ENCODE results near the gene MFAP5. TPM values are rescaled to one million over a fixed set of nuclear protein-coding genes. Genes with fewer than 3 reads are reported as not detected.

MFAP5 gene
- total RNA-seq, 1 experiment from 2014 or later = not detected

DNA sequence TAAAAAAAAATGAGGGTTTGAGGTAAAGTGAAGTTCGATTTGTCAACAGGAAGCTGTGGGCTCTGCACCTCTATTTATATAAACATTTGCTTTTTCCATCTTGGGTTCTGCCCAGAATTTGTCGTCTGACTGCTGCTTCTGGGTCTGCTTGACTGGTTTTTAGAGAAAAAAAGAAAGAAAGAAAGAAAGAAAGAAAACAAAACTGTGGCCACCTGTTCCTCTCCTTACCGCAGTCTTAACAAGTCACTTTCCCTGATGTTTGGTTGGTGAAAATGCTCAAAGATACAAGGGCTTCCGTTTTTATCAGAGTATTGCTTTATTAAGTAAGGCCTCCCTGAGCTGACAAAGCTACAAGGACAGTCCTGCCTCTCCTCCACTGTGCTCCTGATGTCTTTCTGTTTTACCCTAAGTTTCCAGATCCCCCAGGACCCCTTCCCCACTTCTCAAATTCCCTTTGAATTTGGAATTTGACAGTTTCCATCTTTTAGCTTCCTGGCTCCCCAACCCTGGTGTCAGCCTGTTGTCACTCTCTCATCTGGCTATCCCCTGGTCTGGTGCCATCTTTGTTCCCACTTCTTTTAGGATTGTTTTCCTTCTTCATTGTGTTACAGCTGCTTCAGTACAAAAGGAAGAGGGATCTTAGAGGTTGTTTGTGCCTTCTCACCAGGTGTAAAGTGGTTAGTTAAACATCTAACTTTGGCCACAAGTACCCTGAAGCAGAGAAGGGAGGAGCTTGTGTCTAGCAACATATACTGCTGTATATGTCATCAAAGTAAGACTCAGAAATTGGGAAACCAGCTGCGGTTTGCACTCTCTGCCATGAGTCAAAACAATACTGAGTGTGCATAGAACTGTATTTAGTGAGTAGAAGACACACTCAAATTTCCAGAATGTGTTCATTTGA is 18.0 kb downstream of the MFAP5 start:
- no peaks in the 10 kb centered on the region for H3K9me3 ChIP-seq (ENCODE audit: control insufficient read depth in 1 of 2, insufficient read depth in 1 of 2, low read depth in 1 of 2, low read length in 2 of 2)
- no peaks in the 10 kb centered on the region for H4K20me1 ChIP-seq (ENCODE audit: insufficient read depth)
- no peak for DNase-seq (ENCODE audit: low read depth, low spot score)
- H3K27me3 ChIP-seq (ENCODE audit: insufficient read depth, low read length) = peaks cover 6% of the 10 kb centered on the region; the same call in 1 of the 2 replicates
- H3K4me2 ChIP-seq (ENCODE audit: low read length) = no peak overlapping the region
- no peak overlapping the region for H3K9ac ChIP-seq (ENCODE audit: low read length)
- H3K4me3 ChIP-seq (replicated peaks in 1 of 2; ENCODE audit: low read depth in 1 of 2, low read length in 2 of 2) = no peak overlapping the region
- H2AFZ ChIP-seq (ENCODE audit: low read depth, low read length, poor library complexity, severe bottlenecking) = no peak overlapping the region
- RAD21 ChIA-PET (ENCODE audit: low non-redundant PET in 1 of 2, low total read pairs in 2 of 2, uncharacterized antibody in 2 of 2, unreplicated experiment in 2 of 2) = no interaction called here
- H3K9me2 ChIP-seq (ENCODE audit: insufficient read depth) = no peaks in the 10 kb centered on the region
- no TSS peak for BruUV-seq (replicated peaks)
- no peaks in the 10 kb centered on the region for H3K36me3 ChIP-seq (ENCODE audit: control insufficient read depth in 1 of 2, insufficient read depth in 2 of 2, low read length in 2 of 2)
- H3K79me2 ChIP-seq (ENCODE audit: insufficient read depth, low read length) = no peaks in the 10 kb centered on the region
- ATAC-seq = no peak
- CTCF ChIA-PET = interaction anchor here (0.7 to 2.3 kb wide), 3 partner anchors 12 to 405 kb away, joined by 3 to 9 read pairs (median 4); no protein-coding TSS in a partner anchor
- H3K4me1 ChIP-seq (ENCODE audit: control insufficient read depth in 1 of 2, insufficient read depth in 2 of 2, low read length in 2 of 2) = no peaks in the 10 kb centered on the region
- POLR2A ChIA-PET = no interaction called here
- TF ChIP-seq, protein P1, sequence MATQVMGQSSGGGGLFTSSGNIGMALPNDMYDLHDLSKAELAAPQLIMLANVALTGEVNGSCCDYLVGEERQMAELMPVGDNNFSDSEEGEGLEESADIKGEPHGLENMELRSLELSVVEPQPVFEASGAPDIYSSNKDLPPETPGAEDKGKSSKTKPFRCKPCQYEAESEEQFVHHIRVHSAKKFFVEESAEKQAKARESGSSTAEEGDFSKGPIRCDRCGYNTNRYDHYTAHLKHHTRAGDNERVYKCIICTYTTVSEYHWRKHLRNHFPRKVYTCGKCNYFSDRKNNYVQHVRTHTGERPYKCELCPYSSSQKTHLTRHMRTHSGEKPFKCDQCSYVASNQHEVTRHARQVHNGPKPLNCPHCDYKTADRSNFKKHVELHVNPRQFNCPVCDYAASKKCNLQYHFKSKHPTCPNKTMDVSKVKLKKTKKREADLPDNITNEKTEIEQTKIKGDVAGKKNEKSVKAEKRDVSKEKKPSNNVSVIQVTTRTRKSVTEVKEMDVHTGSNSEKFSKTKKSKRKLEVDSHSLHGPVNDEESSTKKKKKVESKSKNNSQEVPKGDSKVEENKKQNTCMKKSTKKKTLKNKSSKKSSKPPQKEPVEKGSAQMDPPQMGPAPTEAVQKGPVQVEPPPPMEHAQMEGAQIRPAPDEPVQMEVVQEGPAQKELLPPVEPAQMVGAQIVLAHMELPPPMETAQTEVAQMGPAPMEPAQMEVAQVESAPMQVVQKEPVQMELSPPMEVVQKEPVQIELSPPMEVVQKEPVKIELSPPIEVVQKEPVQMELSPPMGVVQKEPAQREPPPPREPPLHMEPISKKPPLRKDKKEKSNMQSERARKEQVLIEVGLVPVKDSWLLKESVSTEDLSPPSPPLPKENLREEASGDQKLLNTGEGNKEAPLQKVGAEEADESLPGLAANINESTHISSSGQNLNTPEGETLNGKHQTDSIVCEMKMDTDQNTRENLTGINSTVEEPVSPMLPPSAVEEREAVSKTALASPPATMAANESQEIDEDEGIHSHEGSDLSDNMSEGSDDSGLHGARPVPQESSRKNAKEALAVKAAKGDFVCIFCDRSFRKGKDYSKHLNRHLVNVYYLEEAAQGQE (IDR thresholded peaks at IDR 0.05; ENCODE audit: low read depth) = no peak
- no peak for TF ChIP-seq CBX3 (IDR thresholded peaks at IDR 0.05; ENCODE audit: low read depth)
- TF ChIP-seq ELF1 (IDR thresholded peaks at IDR 0.05; ENCODE audit: borderline replicate concordance, low read depth) = no peak
- TF ChIP-seq CEBPB (IDR thresholded peaks at IDR 0.05; ENCODE audit: low read depth) = no peak
- no peak for TF ChIP-seq EGR1 (IDR thresholded peaks at IDR 0.05; ENCODE audit: low read depth)
- no peak for TF ChIP-seq EZH2phosphoT487 (IDR thresholded peaks at IDR 0.05; ENCODE audit: borderline replicate concordance)
- TF ChIP-seq ZNF274 (IDR thresholded peaks at IDR 0.05; ENCODE audit: low read depth, low read length) = no peak
- TF ChIP-seq POLR2AphosphoS5 (IDR thresholded peaks at IDR 0.05; ENCODE audit: low read depth, low read length) = no peak
- TF ChIP-seq, protein P2, sequence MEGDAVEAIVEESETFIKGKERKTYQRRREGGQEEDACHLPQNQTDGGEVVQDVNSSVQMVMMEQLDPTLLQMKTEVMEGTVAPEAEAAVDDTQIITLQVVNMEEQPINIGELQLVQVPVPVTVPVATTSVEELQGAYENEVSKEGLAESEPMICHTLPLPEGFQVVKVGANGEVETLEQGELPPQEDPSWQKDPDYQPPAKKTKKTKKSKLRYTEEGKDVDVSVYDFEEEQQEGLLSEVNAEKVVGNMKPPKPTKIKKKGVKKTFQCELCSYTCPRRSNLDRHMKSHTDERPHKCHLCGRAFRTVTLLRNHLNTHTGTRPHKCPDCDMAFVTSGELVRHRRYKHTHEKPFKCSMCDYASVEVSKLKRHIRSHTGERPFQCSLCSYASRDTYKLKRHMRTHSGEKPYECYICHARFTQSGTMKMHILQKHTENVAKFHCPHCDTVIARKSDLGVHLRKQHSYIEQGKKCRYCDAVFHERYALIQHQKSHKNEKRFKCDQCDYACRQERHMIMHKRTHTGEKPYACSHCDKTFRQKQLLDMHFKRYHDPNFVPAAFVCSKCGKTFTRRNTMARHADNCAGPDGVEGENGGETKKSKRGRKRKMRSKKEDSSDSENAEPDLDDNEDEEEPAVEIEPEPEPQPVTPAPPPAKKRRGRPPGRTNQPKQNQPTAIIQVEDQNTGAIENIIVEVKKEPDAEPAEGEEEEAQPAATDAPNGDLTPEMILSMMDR (IDR thresholded peaks at IDR 0.05 in 2 of 3, conservative IDR thresholded peaks at IDR 0.05 in 1 of 3; ENCODE audit: borderline replicate concordance in 1 of 3, insufficient read depth in 1 of 3, low read depth in 2 of 3, low read length in 2 of 3) = no peak
- TF ChIP-seq, protein P3, sequence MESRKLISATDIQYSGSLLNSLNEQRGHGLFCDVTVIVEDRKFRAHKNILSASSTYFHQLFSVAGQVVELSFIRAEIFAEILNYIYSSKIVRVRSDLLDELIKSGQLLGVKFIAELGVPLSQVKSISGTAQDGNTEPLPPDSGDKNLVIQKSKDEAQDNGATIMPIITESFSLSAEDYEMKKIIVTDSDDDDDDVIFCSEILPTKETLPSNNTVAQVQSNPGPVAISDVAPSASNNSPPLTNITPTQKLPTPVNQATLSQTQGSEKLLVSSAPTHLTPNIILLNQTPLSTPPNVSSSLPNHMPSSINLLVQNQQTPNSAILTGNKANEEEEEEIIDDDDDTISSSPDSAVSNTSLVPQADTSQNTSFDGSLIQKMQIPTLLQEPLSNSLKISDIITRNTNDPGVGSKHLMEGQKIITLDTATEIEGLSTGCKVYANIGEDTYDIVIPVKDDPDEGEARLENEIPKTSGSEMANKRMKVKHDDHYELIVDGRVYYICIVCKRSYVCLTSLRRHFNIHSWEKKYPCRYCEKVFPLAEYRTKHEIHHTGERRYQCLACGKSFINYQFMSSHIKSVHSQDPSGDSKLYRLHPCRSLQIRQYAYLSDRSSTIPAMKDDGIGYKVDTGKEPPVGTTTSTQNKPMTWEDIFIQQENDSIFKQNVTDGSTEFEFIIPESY (IDR thresholded peaks at IDR 0.05; ENCODE audit: extremely low read depth, insufficient replicate concordance, low read length) = no peak
- TF ChIP-seq SP1 (IDR thresholded peaks at IDR 0.05; ENCODE audit: low read depth) = no peak
- TF ChIP-seq SIN3A (IDR thresholded peaks at IDR 0.05; ENCODE audit: low read depth) = no peak
- TF ChIP-seq SRF (IDR thresholded peaks at IDR 0.05; ENCODE audit: low read depth) = no peak
- H3K27ac ChIP-seq (ENCODE audit: low read depth, low read length) = no peak overlapping the region
- intact Hi-C loops (cut with micrococcal nuclease) = no loop called here
